Embryonic facial prominence (tissue), 1 donor: ENCODE data around the gene LRRC55.

Experiments
- DNase-seq: peaks from one replicate; pipeline ENCODE4 v3.0.0-alpha.2; 2016; ENCODE audit errors: extremely low spot score

The LRRC55 gene

GRCh38 chr11:57203359-57203758, 21.6 kb downstream of the LRRC55 start:
- DNase-seq = no peak

GRCh38 chr11:57203882-57204480, 22.2 kb downstream of the LRRC55 start:
- no peak for DNase-seq

DNA sequence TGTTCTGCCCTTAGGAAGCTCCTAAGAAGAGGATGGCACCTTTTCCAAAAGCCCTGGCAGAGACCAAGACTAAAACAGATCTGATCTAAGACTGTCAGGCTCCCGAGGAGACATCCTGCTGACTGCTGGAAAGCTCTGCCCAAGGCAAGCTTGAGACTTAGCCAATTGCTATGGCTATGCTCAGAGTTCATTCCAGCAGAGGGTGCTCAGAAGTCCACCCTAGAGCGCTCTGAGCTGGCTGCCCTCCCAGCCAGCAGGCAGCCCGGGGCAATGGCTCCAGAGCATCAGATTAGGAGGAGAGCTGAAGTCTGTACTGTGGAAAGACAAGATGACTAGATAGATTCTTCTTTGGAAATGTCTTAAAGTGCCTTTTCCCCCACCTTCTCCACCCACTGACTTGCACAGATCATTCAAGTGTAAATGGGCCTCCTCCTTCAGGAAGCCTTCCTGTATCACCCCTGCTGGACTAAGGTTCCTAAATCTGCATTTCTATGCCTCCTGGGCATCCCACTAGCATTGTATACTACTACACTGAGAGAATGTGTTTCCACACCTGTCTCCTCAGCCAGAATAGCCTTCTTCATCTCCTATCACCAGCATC, 23.4 kb downstream of the LRRC55 start:
- DNase-seq = no peak

GRCh38 chr11:57207168-57207567, 25.4 kb downstream of the LRRC55 start:
- no peak for DNase-seq

GRCh38 chr11:57210781-57211180, 29.0 kb downstream of the LRRC55 start:
- no peak for DNase-seq

GRCh38 chr11:57213342-57214097, 31.8 kb downstream of the LRRC55 start:
- DNase-seq = peak; percentile 38

DNA sequence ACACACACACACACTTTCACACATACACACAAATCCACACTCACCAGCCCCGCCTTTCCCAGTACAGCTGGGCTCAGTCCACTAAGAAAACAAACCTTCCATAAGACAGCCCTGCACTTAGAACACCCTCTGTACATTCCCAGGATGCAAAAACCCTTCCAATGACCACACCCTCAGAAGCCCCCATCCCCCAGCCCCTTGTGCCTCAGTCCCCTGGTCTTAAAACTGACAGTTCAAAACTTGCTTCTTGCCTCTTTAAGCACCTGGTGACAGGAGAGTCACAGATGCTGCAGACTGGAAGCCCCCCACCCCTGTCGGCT, 32.3 kb downstream of the LRRC55 start:
- DNase-seq = no peak

GRCh38 chr11:57214494-57214893, 32.7 kb downstream of the LRRC55 start:
- no peak for DNase-seq

DNA sequence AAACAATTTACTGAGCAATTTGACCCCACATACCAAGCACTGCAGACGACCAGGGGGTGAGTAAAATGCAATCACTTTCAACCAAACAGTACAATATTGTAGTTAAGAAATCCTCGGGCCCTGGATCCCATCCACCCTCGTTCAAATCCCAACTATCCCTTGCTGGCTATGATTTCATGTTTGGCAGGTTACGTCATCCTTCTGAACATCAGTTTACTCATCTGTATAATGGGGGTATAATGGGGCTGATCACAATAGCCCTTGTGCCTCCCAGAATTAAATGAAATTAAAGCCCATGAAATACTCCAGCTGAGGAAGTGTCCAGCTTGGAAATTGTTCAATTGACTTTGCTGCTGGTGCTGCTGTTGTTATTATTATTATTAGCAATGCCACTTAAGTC, 34.7 kb downstream of the LRRC55 start:
- DNase-seq = no peak

GRCh38 chr11:57217053-57217452, 35.3 kb downstream of the LRRC55 start:
- DNase-seq = no peak

DNA sequence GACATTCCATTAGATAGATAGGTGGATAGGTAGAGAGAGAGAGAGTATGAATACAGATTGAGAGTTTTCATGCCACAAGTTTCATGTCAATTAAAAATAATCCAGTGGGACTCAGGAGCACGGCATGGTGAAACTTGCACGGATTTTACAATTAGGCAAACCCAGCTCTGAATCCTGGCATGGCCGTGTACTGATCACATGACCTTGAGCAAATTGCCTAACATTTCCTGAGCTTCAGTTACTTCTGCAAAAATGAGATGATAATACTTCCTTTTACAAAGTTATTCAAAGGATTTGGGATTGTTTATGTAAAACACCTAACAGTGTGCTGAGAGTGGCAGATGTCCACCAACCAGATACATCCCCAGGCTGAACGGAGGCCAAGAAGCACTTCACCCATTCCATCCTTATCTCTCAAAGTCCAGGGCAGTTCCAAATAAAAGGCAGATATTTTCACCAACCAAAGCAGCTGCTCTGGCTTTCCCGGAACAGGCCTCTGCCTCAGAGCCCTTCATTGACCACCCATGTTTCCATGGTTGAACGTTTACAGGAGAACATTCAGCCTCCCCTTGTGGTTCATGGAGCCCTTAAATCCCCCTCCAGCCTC, 37.4 kb downstream of the LRRC55 start:
- no peak for DNase-seq

GRCh38 chr11:57222239-57222638, 40.5 kb downstream of the LRRC55 start:
- no peak for DNase-seq

DNA sequence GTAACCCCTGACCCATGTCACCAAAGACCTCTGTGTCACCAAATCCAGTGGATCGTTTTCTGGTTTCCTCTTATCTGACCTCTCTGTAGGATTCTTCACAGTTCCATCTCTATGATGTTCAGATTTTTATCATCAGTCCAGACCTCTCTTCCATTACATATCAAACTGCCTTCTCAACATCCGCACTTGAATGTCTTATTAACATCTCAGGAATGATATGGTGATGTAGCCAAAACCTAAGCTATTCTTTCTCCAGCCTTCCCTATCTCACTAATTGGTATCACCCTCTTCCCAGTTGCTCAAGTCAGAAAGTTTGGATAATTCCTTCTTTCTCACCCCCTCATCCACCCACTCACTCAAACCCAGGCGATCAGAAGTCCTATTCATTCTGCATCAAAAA, 41.8 kb downstream of the LRRC55 start:
- no peak for DNase-seq

DNA sequence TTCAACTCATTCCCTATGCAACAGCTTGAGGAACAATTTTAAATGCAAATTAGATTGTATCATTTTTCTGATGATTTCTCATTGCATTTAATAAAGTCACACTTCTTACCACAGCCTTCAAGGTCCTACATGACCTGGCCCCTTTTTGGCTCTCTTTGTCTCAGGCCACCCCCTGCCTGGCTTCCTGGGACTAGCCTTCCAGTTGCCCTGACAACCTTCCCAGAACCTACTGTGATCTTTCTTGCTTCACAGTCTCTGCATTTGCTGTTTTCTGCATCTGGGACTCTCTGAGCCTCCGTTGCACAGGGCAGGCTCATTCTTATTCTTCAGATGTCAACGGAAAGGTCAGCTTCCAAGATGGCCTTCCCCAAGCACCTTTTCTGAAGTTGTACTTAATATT, 42.4 kb downstream of the LRRC55 start:
- no peak for DNase-seq

DNA sequence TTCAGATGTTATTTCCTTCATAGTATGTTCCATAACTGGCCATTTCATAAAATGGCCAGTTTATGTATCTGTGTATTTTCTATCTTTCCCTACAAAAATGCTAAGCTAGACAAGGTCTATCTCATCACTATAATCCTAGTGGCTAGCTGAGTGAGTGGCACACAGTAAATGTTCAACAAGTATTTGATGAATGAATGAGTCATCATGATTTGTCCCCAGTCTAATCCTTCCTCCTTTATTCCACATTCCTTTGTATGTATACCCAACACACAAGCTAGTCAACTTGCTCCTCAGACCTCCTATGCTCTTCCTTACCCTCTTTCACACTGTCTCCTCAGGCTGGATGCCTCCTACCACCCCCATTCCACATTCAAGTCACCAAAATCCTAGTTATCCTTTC, 42.8 kb downstream of the LRRC55 start:
- no peak for DNase-seq

DNA sequence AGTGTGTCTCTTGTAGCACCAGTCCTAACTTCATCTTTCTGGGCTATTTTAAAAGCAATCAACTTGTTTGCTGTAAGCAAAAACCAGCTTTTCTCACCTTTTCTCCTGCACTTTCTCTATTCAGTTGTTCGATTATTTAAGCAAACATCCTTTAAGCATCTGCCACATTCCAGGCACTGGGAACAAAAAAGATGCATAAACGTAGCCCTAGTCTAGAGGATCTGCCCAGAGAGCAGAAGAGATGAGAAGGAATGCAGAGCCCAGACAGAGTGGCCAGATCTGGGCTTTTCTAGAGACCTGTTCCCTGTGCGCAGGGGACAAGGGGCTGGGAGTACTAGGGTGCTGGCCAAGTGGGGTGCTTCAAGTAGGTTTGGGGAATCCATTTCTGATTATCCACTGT, 46.8 kb downstream of the LRRC55 start:
- no peak for DNase-seq

DNA sequence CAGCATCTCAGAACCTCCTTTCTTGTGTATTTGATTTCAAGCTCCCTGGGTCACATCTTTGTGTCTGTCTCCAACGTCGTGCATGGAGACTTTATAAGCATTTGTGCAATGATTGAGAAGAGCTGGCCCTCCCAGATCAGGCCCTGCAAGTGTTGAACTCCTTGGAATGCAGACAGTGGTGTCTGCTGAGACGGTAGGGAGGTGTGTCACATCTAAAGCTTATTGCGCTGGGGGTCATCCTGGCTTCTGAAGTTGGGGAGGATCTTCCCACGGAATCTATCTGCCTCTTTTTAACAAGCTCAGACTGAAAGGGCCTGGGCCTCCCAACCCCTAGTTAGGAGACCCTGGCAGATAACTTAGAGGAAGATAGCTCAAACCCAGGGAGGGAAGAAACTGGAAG, 48.6 kb downstream of the LRRC55 start:
- DNase-seq = no peak

GRCh38 chr11:57230791-57231538, 49.2 kb downstream of the LRRC55 start:
- no peak for DNase-seq

DNA sequence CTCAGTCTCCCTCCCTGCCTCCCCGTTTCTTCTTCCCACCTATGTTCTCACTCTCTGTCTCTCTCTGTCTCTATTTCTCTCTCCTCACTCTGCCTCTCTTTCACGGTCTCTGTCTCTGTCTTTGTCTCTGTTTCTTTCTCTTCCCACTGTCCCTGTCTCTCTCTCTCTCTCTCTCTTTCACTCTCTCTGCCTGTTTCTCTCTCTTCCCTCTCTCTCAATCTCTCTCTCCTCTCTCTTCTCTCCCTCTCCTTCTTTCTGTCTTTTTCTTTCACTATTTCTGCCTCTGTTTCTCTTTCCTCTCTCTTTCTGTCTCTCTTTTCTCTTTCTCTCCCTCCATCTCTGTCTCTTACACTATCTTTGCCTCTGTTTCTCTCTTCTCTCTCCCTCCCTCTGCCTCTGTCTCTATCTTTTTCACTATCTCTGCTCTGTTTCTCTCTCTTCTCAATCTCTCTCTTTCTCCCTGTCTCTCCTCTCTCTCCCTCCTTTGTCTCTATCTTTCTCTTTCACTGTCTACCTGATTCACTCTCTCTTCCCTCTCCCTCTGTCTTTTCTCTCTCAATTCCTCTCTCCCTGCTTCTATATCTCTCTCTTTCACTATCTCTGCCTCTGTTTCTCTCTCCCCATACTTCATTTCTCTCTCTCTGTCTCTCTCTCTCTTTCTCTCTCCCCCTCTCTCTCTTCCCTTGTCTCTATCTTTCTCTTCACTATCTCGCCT, 49.9 kb downstream of the LRRC55 start:
- DNase-seq = no peak

DNA sequence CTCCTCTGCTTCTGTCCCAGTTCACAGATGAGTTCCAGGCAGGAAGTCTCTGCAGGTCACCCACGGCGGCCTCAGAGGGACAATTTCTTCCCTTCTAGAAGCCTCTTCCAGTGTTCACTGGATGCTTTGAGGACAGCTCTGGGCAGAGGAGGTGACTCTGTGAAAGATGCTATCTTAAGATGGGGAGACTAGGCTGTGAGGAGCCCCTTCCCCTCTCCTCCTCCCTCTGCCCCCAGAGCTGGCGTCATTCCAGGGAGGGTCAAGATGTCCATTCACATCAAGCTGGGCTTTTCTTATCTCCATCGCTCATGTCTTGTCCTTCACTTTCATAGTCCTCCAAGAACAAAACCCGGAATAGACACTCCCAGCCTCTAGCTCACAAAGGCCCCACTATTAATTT, 51.9 kb downstream of the LRRC55 start:
- no peak for DNase-seq
